ENCODE data around the gene RBM47. TPM values are rescaled to one million over a fixed set of nuclear protein-coding genes. Genes with fewer than 3 reads are reported as not detected.
"Not testable (repeated sequence)": the region's sequence is repeated elsewhere in the genome, so short reads cannot be mapped to it uniquely, and the experiment has no call there.

RBM47 gene
- total RNA-seq, 2 experiments from 2014 or later, result 0.27 to 0.92 TPM

GRCh38 chr4:40630335-40631021 lies 814 bp upstream of the RBM47 start:
- Mint-ChIP-seq H3K27ac (no peak overlapping the region), H3K9me3 (no peaks in the 10 kb centered on the region), H3K4me3 (peak overlapping the region; percentile 75), H3K27me3 (peaks cover 35% of the 10 kb centered on the region), H3K36me3 (ENCODE audit: low read depth) (no peaks in the 10 kb centered on the region), H3K4me1 (ENCODE audit: low read depth) (peaks cover 14% of the 10 kb centered on the region)
- H3K27ac ChIP-seq (ENCODE audit: low read depth in 1 of 2, low read length in 2 of 2), result no peak overlapping the region
- peaks cover 11% of the 10 kb centered on the region for H3K4me1 ChIP-seq (ENCODE audit: insufficient read depth, low read length)
- intact Hi-C loops (cut with DNase I, micrococcal nuclease), result no loop called here
- CTCF ChIA-PET, result no interaction called here
- ATAC-seq (ENCODE audit: poor library complexity), result no peak
- H3K27me3 ChIP-seq (ENCODE audit: control insufficient read depth in 1 of 2, insufficient read depth in 2 of 2, low read length in 2 of 2), result peaks cover 8 to 12% of the 10 kb centered on the region in 2 experiments
- TF ChIP-seq CTCF (IDR thresholded peaks at IDR 0.05), result no peak
- peak in 3 of 14 experiments; percentile 3 to 48 (median 47) for DNase-seq
- H3K36me3 ChIP-seq (ENCODE audit: insufficient read depth, low read length), result no peaks in the 10 kb centered on the region
- POLR2A ChIA-PET, result no interaction called here
- peak overlapping the region; percentile 59 for H3K4me3 ChIP-seq (ENCODE audit: low read length)
- no peaks in the 10 kb centered on the region for H3K9me3 ChIP-seq (ENCODE audit: control insufficient read depth in 1 of 2, insufficient read depth in 1 of 2, low read length in 2 of 2)

GRCh38 chr4:40628888-40629287 lies 776 bp downstream of the RBM47 start:
- peak overlapping the region; percentile 59 for H3K4me3 ChIP-seq (ENCODE audit: low read length)
- no peaks in the 10 kb centered on the region for H3K36me3 Mint-ChIP-seq (ENCODE audit: low read depth)
- H3K27ac ChIP-seq (ENCODE audit: low read depth in 1 of 2, low read length in 2 of 2), result no peak overlapping the region
- peaks cover 10 to 16% of the 10 kb centered on the region in 2 experiments for H3K27me3 ChIP-seq (ENCODE audit: control insufficient read depth in 1 of 2, insufficient read depth in 2 of 2, low read length in 2 of 2)
- peaks cover 11% of the 10 kb centered on the region for H3K4me1 ChIP-seq (ENCODE audit: insufficient read depth, low read length)
- no peak for TF ChIP-seq CTCF (IDR thresholded peaks at IDR 0.05)
- no peak for DNase-seq
- no peak for ATAC-seq (ENCODE audit: poor library complexity)
- peaks cover 14% of the 10 kb centered on the region for H3K4me1 Mint-ChIP-seq (ENCODE audit: low read depth)
- intact Hi-C loops (cut with DNase I, micrococcal nuclease), result no loop called here
- no peaks in the 10 kb centered on the region for H3K9me3 ChIP-seq (ENCODE audit: control insufficient read depth in 1 of 2, insufficient read depth in 1 of 2, low read length in 2 of 2)
- H3K9me3 Mint-ChIP-seq, result no peaks in the 10 kb centered on the region
- POLR2A ChIA-PET, result no interaction called here
- peak overlapping the region; percentile 75 for H3K4me3 Mint-ChIP-seq
- H3K36me3 ChIP-seq (ENCODE audit: insufficient read depth, low read length), result no peaks in the 10 kb centered on the region
- CTCF ChIA-PET, result no interaction called here
- H3K27ac Mint-ChIP-seq, result no peak overlapping the region
- peaks cover 38% of the 10 kb centered on the region for H3K27me3 Mint-ChIP-seq

- not testable (repeated sequence) for DNase-seq
These were observed 1.3 kb downstream of the RBM47 start for GRCh38 chr4:40628407-40628806.

GRCh38 chr4:40627540-40627939 lies 2.1 kb downstream of the RBM47 start:
- CTCF ChIA-PET, result no interaction called here
- no peak for TF ChIP-seq CTCF (IDR thresholded peaks at IDR 0.05)
- Mint-ChIP-seq H3K4me1 (ENCODE audit: low read depth) (peaks cover 14% of the 10 kb centered on the region), H3K9me3 (no peaks in the 10 kb centered on the region), H3K27ac (no peak overlapping the region), H3K36me3 (ENCODE audit: low read depth) (no peaks in the 10 kb centered on the region), H3K27me3 (peaks cover 43% of the 10 kb centered on the region), H3K4me3 (no peak overlapping the region)
- Histone ChIP-seq H3K27me3 (ENCODE audit: control insufficient read depth in 1 of 2, insufficient read depth in 2 of 2, low read length in 2 of 2) (peaks cover 14 to 16% of the 10 kb centered on the region in 2 experiments), H3K27ac (ENCODE audit: low read depth in 1 of 2, low read length in 2 of 2) (no peak overlapping the region), H3K9me3 (ENCODE audit: control insufficient read depth in 1 of 2, insufficient read depth in 1 of 2, low read length in 2 of 2) (no peaks in the 10 kb centered on the region), H3K4me3 (ENCODE audit: low read length) (no peak overlapping the region), H3K36me3 (ENCODE audit: insufficient read depth, low read length) (no peaks in the 10 kb centered on the region), H3K4me1 (ENCODE audit: insufficient read depth, low read length) (peaks cover 11% of the 10 kb centered on the region)
- intact Hi-C loops (cut with DNase I, micrococcal nuclease), result no loop called here
- POLR2A ChIA-PET, result no interaction called here
- no peak for DNase-seq
- no peak for ATAC-seq (ENCODE audit: poor library complexity)

More at GRCh38 chr4:40628407-40628806, 1.3 kb downstream of the RBM47 start:
- peaks cover 14% of the 10 kb centered on the region for H3K4me1 Mint-ChIP-seq (ENCODE audit: low read depth)
- H3K36me3 Mint-ChIP-seq (ENCODE audit: low read depth); H3K9me3 Mint-ChIP-seq; H3K27ac Mint-ChIP-seq; POLR2A ChIA-PET; intact Hi-C loops (cut with DNase I, micrococcal nuclease); H3K9me3 ChIP-seq (ENCODE audit: control insufficient read depth in 1 of 2, insufficient read depth in 1 of 2, low read length in 2 of 2); ATAC-seq (ENCODE audit: poor library complexity); CTCF ChIA-PET; H3K36me3 ChIP-seq (ENCODE audit: insufficient read depth, low read length); H3K4me3 ChIP-seq (ENCODE audit: low read length); H3K27ac ChIP-seq (ENCODE audit: low read depth in 1 of 2, low read length in 2 of 2): not testable (repeated sequence)
- H3K27me3 Mint-ChIP-seq, result peaks cover 39% of the 10 kb centered on the region
- Histone ChIP-seq H3K4me1 (ENCODE audit: insufficient read depth, low read length) (peaks cover 11% of the 10 kb centered on the region), H3K27me3 (ENCODE audit: control insufficient read depth in 1 of 2, insufficient read depth in 2 of 2, low read length in 2 of 2) (peaks cover 12 to 16% of the 10 kb centered on the region in 2 experiments)
- peak overlapping the region; percentile 23 for H3K4me3 Mint-ChIP-seq

Data from CD4-positive, alpha-beta T cell (primary cell).